Esophagus squamous epithelium (tissue), 4 donors: Measurements from ENCODE around the gene ZMIZ1.

Experiments
- CTCF ChIP-seq, 6 experiments: fragments of 450-650 bp in 4 of 6; fragments of 200-600 bp in 2 of 6; sonication (generic) in 2 of 6; IDR thresholded peaks; one replicate each; pipeline ENCODE4 v1.5.1; 2016 to 2019; ENCODE audit warnings: antibody characterized with exemption in 6 of 6, mild to moderate bottlenecking in 4 of 6, moderate library complexity in 4 of 6
- POLR2A ChIP-seq, 4 donors: fragments of 450-650 bp; IDR thresholded peaks; one replicate each; pipeline ENCODE4 v1.6.1; 2017; ENCODE audit warnings: antibody characterized with exemption in 4 of 4, mild to moderate bottlenecking in 4 of 4, moderate library complexity in 3 of 4

- no peak for TF ChIP-seq CTCF (IDR thresholded peaks at IDR 0.05)
- TF ChIP-seq POLR2A (IDR thresholded peaks at IDR 0.05): no peak
Measured at GRCh38 chr10:79237454-79238157, 168.8 kb downstream of the ZMIZ1 start.
